Measurements from ENCODE around the gene DMBX1. TPM values are rescaled to one million over a fixed set of nuclear protein-coding genes. Genes with fewer than 3 reads are reported as not detected.

The DMBX1 gene
- total RNA-seq, 1 experiment from 2014 or later = 2.3 TPM

- DNase-seq = no peak
- H2BK120ac ChIP-seq (ENCODE audit: low read depth, low read length, poor library complexity, severe bottlenecking) = no peak overlapping the region
- H3K9ac ChIP-seq (ENCODE audit: extremely low read depth, insufficient read length, low read length) = no peak overlapping the region
- H3K23ac ChIP-seq (ENCODE audit: insufficient read length, low read depth, low read length) = no peak overlapping the region
- H3K9me3 Mint-ChIP-seq = no peaks in the 10 kb centered on the region; a peak in 1 of 5 replicates
- no peak overlapping the region for H3K27ac Mint-ChIP-seq
- H2BK15ac ChIP-seq (ENCODE audit: low read depth, low read length) = no peak overlapping the region
- H3K36me3 Mint-ChIP-seq (ENCODE audit: insufficient read depth in 1 of 3, low read depth in 3 of 3) = no peaks in the 10 kb centered on the region
- H3K4me1 Mint-ChIP-seq = peaks cover 43 to 50% of the 10 kb centered on the region in 2 experiments
- no peak overlapping the region for H3K4me2 ChIP-seq (ENCODE audit: insufficient read depth, insufficient read length, low read length)
- TF ChIP-seq, protein P1, sequence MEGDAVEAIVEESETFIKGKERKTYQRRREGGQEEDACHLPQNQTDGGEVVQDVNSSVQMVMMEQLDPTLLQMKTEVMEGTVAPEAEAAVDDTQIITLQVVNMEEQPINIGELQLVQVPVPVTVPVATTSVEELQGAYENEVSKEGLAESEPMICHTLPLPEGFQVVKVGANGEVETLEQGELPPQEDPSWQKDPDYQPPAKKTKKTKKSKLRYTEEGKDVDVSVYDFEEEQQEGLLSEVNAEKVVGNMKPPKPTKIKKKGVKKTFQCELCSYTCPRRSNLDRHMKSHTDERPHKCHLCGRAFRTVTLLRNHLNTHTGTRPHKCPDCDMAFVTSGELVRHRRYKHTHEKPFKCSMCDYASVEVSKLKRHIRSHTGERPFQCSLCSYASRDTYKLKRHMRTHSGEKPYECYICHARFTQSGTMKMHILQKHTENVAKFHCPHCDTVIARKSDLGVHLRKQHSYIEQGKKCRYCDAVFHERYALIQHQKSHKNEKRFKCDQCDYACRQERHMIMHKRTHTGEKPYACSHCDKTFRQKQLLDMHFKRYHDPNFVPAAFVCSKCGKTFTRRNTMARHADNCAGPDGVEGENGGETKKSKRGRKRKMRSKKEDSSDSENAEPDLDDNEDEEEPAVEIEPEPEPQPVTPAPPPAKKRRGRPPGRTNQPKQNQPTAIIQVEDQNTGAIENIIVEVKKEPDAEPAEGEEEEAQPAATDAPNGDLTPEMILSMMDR (conservative IDR thresholded peaks at IDR 0.05) = no peak
- no peaks in the 10 kb centered on the region for H3K23me2 ChIP-seq (ENCODE audit: insufficient read length, low read depth, low read length, poor library complexity, severe bottlenecking)
- no peak overlapping the region for H2BK5ac ChIP-seq (ENCODE audit: insufficient read length, low read length)
- no peak overlapping the region for H3K14ac ChIP-seq (ENCODE audit: insufficient read depth, low read length)
- H3K27me3 Mint-ChIP-seq (ENCODE audit: low read depth) = peaks cover 44% of the 10 kb centered on the region
- H4K5ac ChIP-seq (ENCODE audit: insufficient read length, low read depth, low read length) = no peak overlapping the region
- no peaks in the 10 kb centered on the region for H3K79me1 ChIP-seq (ENCODE audit: insufficient read depth, low read depth, low read length, poor library complexity, severe bottlenecking)
- no peak overlapping the region for H2AK5ac ChIP-seq (ENCODE audit: insufficient read length, low read length)
- no peak overlapping the region for H2BK20ac ChIP-seq (ENCODE audit: low read depth, low read length, poor library complexity, severe bottlenecking)
- no peaks in the 10 kb centered on the region for H3K27me3 ChIP-seq (ENCODE audit: insufficient read depth, low read length)
- no peak overlapping the region for H3K27ac ChIP-seq (ENCODE audit: insufficient read length, low read depth, low read length)
- H3K4ac ChIP-seq (ENCODE audit: low read depth, low read length) = no peak overlapping the region
- H3K4me1 ChIP-seq (ENCODE audit: insufficient read depth, low read length) = no peaks in the 10 kb centered on the region
- no peak overlapping the region for H2AFZ ChIP-seq (ENCODE audit: low read length)
- no peak overlapping the region for H4K91ac ChIP-seq (ENCODE audit: insufficient read length, low read depth, low read length)
- no peak overlapping the region for H2BK12ac ChIP-seq (ENCODE audit: insufficient read length, low read depth, low read length)
- H3K79me2 ChIP-seq (ENCODE audit: insufficient read depth, low read length) = no peaks in the 10 kb centered on the region
- no peaks in the 10 kb centered on the region for H4K20me1 ChIP-seq (ENCODE audit: control insufficient read depth, insufficient read depth, insufficient read length)
- H3K56ac ChIP-seq (ENCODE audit: insufficient read length, low read depth, low read length) = no peak overlapping the region
- no peak overlapping the region for H3K18ac ChIP-seq (ENCODE audit: insufficient read length, low read depth, low read length)
- H3K4me3 Mint-ChIP-seq = no peak overlapping the region
- H3T11ph ChIP-seq (ENCODE audit: low read length) = no peak overlapping the region
- WGBS (ENCODE audit: extremely low coverage, insufficient read length, low lambda C conversion rate) = no CpG with 5 or more reads among the region's 8 CpGs
- H4K8ac ChIP-seq (replicated peaks; ENCODE audit: insufficient read length, low read depth, low read length) = no peak overlapping the region
- no peaks in the 10 kb centered on the region for H3K9me3 ChIP-seq (ENCODE audit: control insufficient read depth, low read depth, low read length)
Observed at GRCh38 chr1:46510998-46511365, 21.3 kb downstream of the DMBX1 start.
